ENCODE results near the gene IL4I1. TPM values are rescaled to one million over a fixed set of nuclear protein-coding genes. Genes with fewer than 3 reads are reported as not detected.
A peak's percentile ranks its signal among the peaks of the same experiment; 100 is the strongest.

The IL4I1 gene
- total RNA-seq, 1 experiment from 2014 or later = 1.3 TPM

DNA sequence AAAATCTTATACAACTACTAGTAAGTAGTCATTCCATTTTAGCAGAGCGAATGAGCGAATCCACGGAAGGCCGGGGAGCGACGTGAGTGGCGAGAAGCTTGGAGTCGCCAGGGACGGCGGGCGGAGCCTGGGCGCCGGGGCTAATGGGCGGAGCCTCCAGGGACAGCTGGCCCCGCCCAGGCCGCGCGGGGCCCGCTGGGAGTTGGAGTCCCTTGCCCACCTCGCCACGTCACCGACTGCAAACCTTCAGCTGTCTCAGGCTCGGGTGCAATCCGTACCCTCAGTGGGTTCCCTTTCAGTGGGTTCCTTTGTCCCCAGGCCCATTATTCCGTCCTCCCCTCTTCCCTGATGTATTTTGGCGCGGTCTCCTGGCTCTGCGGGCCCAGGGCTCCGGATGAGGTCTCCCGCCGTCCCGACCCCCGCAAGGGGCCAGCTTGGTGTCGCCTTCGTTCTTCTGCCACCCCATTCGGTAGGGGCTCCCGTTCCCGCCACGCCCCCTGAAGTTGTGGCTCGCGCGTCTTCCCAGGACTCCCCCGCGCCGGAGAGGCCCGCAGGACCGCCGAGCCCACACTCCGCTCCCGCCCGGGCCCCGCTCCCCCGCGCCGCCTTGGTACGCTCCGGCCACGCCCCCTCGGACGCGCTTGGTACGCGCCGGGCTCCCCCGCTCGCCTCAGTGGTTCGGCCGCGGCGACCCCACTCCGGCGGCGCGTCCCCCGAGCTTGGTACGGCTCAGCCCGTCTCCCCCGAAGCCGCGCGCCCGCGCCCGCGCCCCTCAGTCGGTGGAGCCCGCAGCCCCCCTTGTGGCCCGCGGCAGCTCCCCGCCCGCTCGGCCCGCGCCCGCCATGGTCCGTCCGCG is 46.0 kb downstream of the IL4I1 start, which contains the start of gene PTOV1:
PTOV1 (plus strand) TSS at position 673 of the 856 bp plus-strand sequence.
- peak; percentile 96 for DNase-seq (ENCODE audit: low spot score)
- TF ChIP-seq, protein P1, sequence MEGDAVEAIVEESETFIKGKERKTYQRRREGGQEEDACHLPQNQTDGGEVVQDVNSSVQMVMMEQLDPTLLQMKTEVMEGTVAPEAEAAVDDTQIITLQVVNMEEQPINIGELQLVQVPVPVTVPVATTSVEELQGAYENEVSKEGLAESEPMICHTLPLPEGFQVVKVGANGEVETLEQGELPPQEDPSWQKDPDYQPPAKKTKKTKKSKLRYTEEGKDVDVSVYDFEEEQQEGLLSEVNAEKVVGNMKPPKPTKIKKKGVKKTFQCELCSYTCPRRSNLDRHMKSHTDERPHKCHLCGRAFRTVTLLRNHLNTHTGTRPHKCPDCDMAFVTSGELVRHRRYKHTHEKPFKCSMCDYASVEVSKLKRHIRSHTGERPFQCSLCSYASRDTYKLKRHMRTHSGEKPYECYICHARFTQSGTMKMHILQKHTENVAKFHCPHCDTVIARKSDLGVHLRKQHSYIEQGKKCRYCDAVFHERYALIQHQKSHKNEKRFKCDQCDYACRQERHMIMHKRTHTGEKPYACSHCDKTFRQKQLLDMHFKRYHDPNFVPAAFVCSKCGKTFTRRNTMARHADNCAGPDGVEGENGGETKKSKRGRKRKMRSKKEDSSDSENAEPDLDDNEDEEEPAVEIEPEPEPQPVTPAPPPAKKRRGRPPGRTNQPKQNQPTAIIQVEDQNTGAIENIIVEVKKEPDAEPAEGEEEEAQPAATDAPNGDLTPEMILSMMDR (conservative IDR thresholded peaks at IDR 0.05; ENCODE audit: low read depth, low read length) = no peak
- TF ChIP-seq EZH2 (IDR thresholded peaks at IDR 0.05; ENCODE audit: borderline replicate concordance, low read depth, low read length, poor library complexity, severe bottlenecking) = no peak
- H3K27ac ChIP-seq (ENCODE audit: low read depth, low read length, poor library complexity, severe bottlenecking) = peak within 1 kb of the TSS; percentile 99
- ChIA-PET CTCF (interaction anchor here (0.5 to 1.1 kb wide), 3 partner anchors 38 to 69 kb away, joined by 3 read pairs; no protein-coding TSS in a partner anchor), POLR2A (ENCODE audit: low non-redundant PET) (interaction anchor here (0.6 to 0.9 kb wide), 2 partner anchors 17 to 175 kb away, joined by 3 read pairs; no protein-coding TSS in a partner anchor)
- H3K27me3 ChIP-seq (replicated peaks; ENCODE audit: insufficient read depth, low read depth, low read length, poor library complexity) = no peaks in the 10 kb centered on the region
- H3K4me3 ChIP-seq (ENCODE audit: low read depth, low read length, poor library complexity, severe bottlenecking) = peak within 1 kb of the TSS; percentile 74
- intact Hi-C loops (cut with micrococcal nuclease; ENCODE audit: unreplicated experiment) = loop anchor here (2.0 to 5.0 kb wide), 2 partner anchors 38 to 353 kb away; partner anchors contain the start of genes FUZ and RPS11
- BruUV-seq (replicated peaks) = no TSS peak
- peaks cover 16% of the 10 kb centered on the region for H3K36me3 ChIP-seq (ENCODE audit: insufficient read depth, low read length, poor library complexity, severe bottlenecking)
- peaks cover 9% of the 10 kb centered on the region for H3K9me3 ChIP-seq (ENCODE audit: low read depth, low read length, poor library complexity, severe bottlenecking)
- H3K4me1 ChIP-seq (ENCODE audit: insufficient read depth, low read length, poor library complexity, severe bottlenecking) = peaks cover 19% of the 10 kb centered on the region

DNA sequence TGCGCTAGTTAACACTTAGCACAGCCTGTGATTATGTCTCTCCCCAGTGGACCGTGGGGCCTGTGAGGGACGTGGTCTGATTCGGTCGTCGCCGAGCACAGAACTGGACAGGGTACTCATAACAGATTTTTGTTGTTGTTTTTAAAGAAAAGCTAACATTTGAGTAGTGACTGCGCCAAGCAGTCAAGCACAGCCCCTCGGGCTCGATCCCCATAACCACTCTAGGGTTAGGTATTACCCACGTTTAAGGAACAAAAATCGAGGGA is 46.5 kb downstream of the IL4I1 start:
- no peak for DNase-seq (ENCODE audit: low spot score)
- Histone ChIP-seq H3K36me3 (ENCODE audit: insufficient read depth, low read length, poor library complexity, severe bottlenecking) (peaks cover 10% of the 10 kb centered on the region), H3K9me3 (ENCODE audit: low read depth, low read length, poor library complexity, severe bottlenecking) (peaks cover 9% of the 10 kb centered on the region), H3K4me3 (ENCODE audit: low read depth, low read length, poor library complexity, severe bottlenecking) (peak overlapping the region; percentile 74), H3K4me1 (ENCODE audit: insufficient read depth, low read length, poor library complexity, severe bottlenecking) (peaks cover 19% of the 10 kb centered on the region), H3K27me3 (replicated peaks; ENCODE audit: insufficient read depth, low read depth, low read length, poor library complexity) (no peaks in the 10 kb centered on the region), H3K27ac (ENCODE audit: low read depth, low read length, poor library complexity, severe bottlenecking) (peak overlapping the region; percentile 99)
- intact Hi-C loops (cut with micrococcal nuclease; ENCODE audit: unreplicated experiment) = loop anchor here (2.0 to 5.0 kb wide), 2 partner anchors 37 to 353 kb away; partner anchors contain the start of genes FUZ and RPS11
- no TSS peak for BruUV-seq (replicated peaks)
- ChIA-PET POLR2A (ENCODE audit: low non-redundant PET) (interaction anchor here (0.9 kb wide), 1 partner anchor 174 kb away, joined by 3 read pairs; no protein-coding TSS in a partner anchor), CTCF (interaction anchor here (0.6 to 1.1 kb wide), 2 partner anchors 38 to 49 kb away, joined by 3 read pairs; no protein-coding TSS in a partner anchor)
- no peak for TF ChIP-seq EZH2 (IDR thresholded peaks at IDR 0.05; ENCODE audit: borderline replicate concordance, low read depth, low read length, poor library complexity, severe bottlenecking)
- TF ChIP-seq, protein P1 (conservative IDR thresholded peaks at IDR 0.05; ENCODE audit: low read depth, low read length) = no peak

DNA sequence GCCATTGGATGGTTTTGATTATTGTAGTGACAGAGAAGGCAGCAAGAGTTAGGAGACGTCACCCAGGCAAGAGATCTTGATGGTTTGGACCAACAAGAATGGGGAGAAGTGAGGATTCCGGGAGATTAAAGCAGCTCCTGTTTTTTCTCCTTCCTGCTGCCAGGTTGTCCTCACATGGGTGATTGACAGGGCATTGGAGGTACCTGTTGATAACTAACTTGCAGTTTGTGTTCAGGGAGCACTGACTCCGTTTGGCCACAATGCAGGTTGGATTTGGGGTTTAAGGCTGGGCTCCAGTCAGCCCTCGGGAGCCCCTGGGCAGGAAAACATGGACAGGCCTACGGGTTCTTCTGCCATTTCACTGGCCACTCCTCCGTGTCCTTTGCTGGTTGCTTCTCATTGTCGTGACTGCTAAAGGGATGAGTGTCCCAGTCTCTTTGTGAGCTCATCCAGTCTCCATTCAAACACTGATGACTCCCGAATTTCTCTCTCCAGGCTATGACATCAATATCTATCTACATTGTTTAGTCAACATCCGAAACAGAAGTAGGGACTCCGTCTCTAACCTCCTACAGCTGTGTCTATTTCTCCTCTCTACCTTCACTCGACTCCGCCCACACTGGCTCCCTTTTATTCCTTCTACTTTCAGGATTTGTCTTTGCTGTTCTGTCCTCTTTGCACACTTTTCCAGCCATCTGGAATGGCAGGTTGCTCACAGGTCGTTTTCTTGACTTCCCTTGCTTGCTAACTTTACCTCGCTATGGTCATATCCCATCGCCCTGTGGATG is 47.1 kb downstream of the IL4I1 start:
- POLR2A ChIA-PET (ENCODE audit: low non-redundant PET) = no interaction called here
- H3K27ac ChIP-seq (ENCODE audit: low read depth, low read length, poor library complexity, severe bottlenecking) = peak overlapping the region; percentile 99

More for the DNA sequence above, 47.1 kb downstream of the IL4I1 start:
- no peak overlapping the region for H3K4me3 ChIP-seq (ENCODE audit: low read depth, low read length, poor library complexity, severe bottlenecking)
- peaks cover 6% of the 10 kb centered on the region for H3K36me3 ChIP-seq (ENCODE audit: insufficient read depth, low read length, poor library complexity, severe bottlenecking)
- H3K4me1 ChIP-seq (ENCODE audit: insufficient read depth, low read length, poor library complexity, severe bottlenecking) = peaks cover 19% of the 10 kb centered on the region
- DNase-seq (ENCODE audit: low spot score) = no peak
- intact Hi-C loops (cut with micrococcal nuclease; ENCODE audit: unreplicated experiment) = loop anchor here (2.0 to 5.0 kb wide), 2 partner anchors 37 to 352 kb away; partner anchors contain the start of genes FUZ and RPS11
- H3K9me3 ChIP-seq (ENCODE audit: low read depth, low read length, poor library complexity, severe bottlenecking) = peaks cover 9% of the 10 kb centered on the region
- CTCF ChIA-PET = interaction anchor here (0.6 to 1.1 kb wide), 2 partner anchors 37 to 173 kb away, joined by 3 to 4 read pairs; partner anchors contain the start of gene PRMT1
- no peak for TF ChIP-seq EZH2 (IDR thresholded peaks at IDR 0.05; ENCODE audit: borderline replicate concordance, low read depth, low read length, poor library complexity, severe bottlenecking)
- TF ChIP-seq, protein P1 (conservative IDR thresholded peaks at IDR 0.05; ENCODE audit: low read depth, low read length) = no peak
- TSS peak; percentile 25 for BruUV-seq (replicated peaks)
- no peaks in the 10 kb centered on the region for H3K27me3 ChIP-seq (replicated peaks; ENCODE audit: insufficient read depth, low read depth, low read length, poor library complexity)

All from A673 (cell line).